Karpas-422 (cell line): ENCODE data around the gene PTPRH. TPM values are rescaled to one million over a fixed set of nuclear protein-coding genes. Genes with fewer than 3 reads are reported as not detected.

ENCODE experiments used
- DNase-seq: peaks from one replicate; pipeline ENCODE4 v3.0.0-alpha.2; 2015
- H2AFZ ChIP-seq: fragments of 200-600 bp; sonication (generic); 2 replicates; pipeline ENCODE4 v1.6.1; 2014; ENCODE audit warnings: antibody characterized with exemption, low read length, mixed read lengths
- H3K27ac ChIP-seq: fragments of 200-600 bp; sonication (generic); 2 replicates; pipeline ENCODE4 v1.5.1; 2014; ENCODE audit warnings: mild to moderate bottlenecking, low read length, moderate library complexity
- H3K27me3 ChIP-seq: fragments of 200-600 bp; sonication (generic); 2 replicates; pipeline ENCODE4 v1.6.1; 2014; ENCODE audit warnings: low read length, mixed read lengths
- H3K36me3 ChIP-seq: fragments of 200-600 bp; sonication (generic); 2 replicates; pipeline ENCODE4 v1.6.1; 2014; ENCODE audit warnings: low read length, mixed read lengths; ENCODE audit not compliant: insufficient read depth
- H3K4me1 ChIP-seq: fragments of 200-600 bp; sonication (generic); 2 replicates; pipeline ENCODE4 v1.6.1; 2014; ENCODE audit warnings: mild to moderate bottlenecking, low read length, mixed read lengths
- H3K4me2 ChIP-seq: fragments of 200-600 bp; sonication (generic); 2 replicates; pipeline ENCODE4 v1.6.1; 2014; ENCODE audit warnings: low read length, low read depth, mild to moderate bottlenecking; ENCODE audit not compliant: poor library complexity, severe bottlenecking
- H3K4me3 ChIP-seq: fragments of 200-600 bp; sonication (generic); 2 replicates; pipeline ENCODE4 v1.5.1; 2014; ENCODE audit warnings: mild to moderate bottlenecking, antibody characterized with exemption, low read length, mixed read lengths
- H3K79me2 ChIP-seq: fragments of 200-600 bp; sonication (generic); 2 replicates; pipeline ENCODE4 v1.6.1; 2014; ENCODE audit warnings: mild to moderate bottlenecking, low read length, mixed read lengths
- H3K9ac ChIP-seq: fragments of 200-600 bp; sonication (generic); 2 replicates; pipeline ENCODE4 v1.6.0; 2014; ENCODE audit warnings: low read length
- H3K9me2 ChIP-seq: fragments of 200-600 bp; sonication (generic), shearing (Covaris generic); replicated peaks from 2 replicates; pipeline ENCODE4 v1.6.0; 2014; ENCODE audit warnings: mild to moderate bottlenecking, low read length, moderate library complexity; ENCODE audit not compliant: insufficient read depth
- H3K9me3 ChIP-seq: fragments of 300-700, 200-600 bp; sonication (generic); 2 replicates; pipeline ENCODE4 v1.6.1; 2014; ENCODE audit warnings: low read length, mixed read lengths
- H4K20me1 ChIP-seq: fragments of 200-600 bp; sonication (generic); 2 replicates; pipeline ENCODE4 v1.6.1; 2014; ENCODE audit warnings: mild to moderate bottlenecking, antibody characterized with exemption, low read length, low read depth; ENCODE audit not compliant: insufficient read depth
- small RNA-seq: library from RNA; depleted of rRNA; stranded (forward); fragments of <200 nt; gene quantifications from one replicate; pipeline ENCODE3, GENCODE V24; 2014
- total RNA-seq: library from RNA; depleted of rRNA; stranded (reverse); fragments of >200 nt; shearing (Covaris generic); gene quantifications from 2 replicates; pipeline ENCODE4 v1.2.3, GENCODE V29; 2014; ENCODE audit warnings: low replicate concordance; rRNA removed

PTPRH gene
- total RNA-seq, 1 experiment from 2014 or later: 1.4 TPM

DNA sequence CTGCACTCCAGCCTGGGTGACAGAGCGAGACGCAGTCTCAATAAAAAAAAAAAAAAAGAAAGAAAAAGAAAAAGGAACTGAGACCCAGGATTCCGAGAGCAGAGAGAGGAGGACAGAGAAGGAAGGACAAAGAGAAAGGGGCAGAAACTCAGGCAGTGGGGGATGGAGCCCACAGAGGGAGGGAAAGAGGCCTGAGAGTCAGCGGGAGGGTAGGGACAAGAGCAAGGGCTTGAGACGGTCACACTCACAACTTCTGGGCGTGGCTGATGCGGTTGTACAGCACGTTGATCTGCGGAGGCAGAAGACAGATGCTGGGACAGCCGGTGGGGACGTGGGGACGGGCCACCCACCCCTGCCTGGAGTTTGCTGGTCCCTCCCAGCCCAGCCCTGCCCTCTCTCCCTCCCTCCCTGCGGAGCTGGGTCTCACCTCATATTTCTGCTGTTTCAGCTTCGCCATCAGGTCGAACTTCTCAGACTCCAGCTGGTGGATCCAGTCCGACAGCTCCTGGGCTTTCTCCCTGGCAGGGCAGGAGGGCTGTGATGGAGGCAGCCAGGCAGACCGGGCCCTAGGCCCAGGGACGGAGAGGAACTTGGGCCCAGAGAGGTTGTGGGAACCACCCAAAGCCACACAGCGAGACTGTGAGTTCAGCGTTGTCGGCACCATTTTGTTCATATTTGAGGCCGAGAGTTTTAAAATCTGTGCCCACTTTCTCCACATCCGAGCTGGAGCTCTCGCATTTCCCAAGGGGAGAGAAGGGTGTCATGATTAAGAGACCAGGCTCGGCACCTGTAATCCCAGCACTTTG, 75.5 kb downstream of the PTPRH start:
- peaks cover 26% of the 10 kb centered on the region for H3K4me1 ChIP-seq
- peak overlapping the region; percentile 59 for H3K4me2 ChIP-seq
- no peaks in the 10 kb centered on the region for H3K36me3 ChIP-seq
- peak; percentile 70 for DNase-seq
- no peaks in the 10 kb centered on the region for H3K9me3 ChIP-seq
- H3K4me3 ChIP-seq: no peak overlapping the region; the same call in 1 of the 2 replicates
- no peaks in the 10 kb centered on the region for H4K20me1 ChIP-seq
- H3K79me2 ChIP-seq: no peaks in the 10 kb centered on the region
- no peaks in the 10 kb centered on the region for H3K9me2 ChIP-seq
- H2AFZ ChIP-seq: no peak overlapping the region
- no peak overlapping the region for H3K27ac ChIP-seq
- H3K27me3 ChIP-seq: no peaks in the 10 kb centered on the region
- peak overlapping the region; percentile 52 for H3K9ac ChIP-seq

DNA sequence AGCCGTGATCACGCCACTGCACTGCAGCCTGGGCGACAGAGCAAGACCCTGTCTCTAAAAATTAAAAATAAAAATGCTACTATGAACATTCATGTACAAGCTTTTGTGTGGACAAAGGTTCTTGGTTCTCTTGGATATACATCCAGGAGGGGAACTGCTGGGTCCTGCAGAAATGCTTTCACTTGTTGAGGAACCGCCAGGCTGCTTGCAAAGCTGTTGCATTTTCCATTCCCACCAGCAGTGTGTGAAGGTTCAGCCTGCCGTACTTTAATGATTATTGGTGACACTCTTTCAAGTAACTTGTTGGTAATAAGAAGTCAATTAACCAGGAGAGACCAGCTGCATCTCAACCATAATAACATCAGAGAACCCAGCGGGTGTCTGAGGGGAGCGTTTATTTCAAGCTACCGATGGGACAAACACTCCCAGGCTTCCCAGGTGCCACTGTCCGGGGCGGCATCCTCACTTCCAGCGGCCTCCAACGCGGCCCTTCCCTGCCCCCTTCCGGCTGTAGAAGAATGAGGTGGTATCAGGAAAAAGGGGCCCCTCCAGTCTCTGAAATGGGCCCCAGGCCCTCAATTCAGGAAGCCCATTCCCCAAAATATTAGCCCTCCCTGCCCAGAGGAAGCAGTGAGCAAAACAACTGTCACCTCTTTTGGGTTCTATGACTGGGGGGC, 76.7 kb downstream of the PTPRH start:
- Histone ChIP-seq H3K79me2 (no peaks in the 10 kb centered on the region), H3K9ac (peak overlapping the region; percentile 40; the same call in 1 of the 2 replicates), H3K9me3 (no peaks in the 10 kb centered on the region), H2AFZ (peak overlapping the region; percentile 80), H4K20me1 (no peaks in the 10 kb centered on the region), H3K27me3 (no peaks in the 10 kb centered on the region), H3K36me3 (no peaks in the 10 kb centered on the region), H3K4me3 (no peak overlapping the region), H3K27ac (no peak overlapping the region), H3K9me2 (no peaks in the 10 kb centered on the region), H3K4me1 (peaks cover 26% of the 10 kb centered on the region), H3K4me2 (peak overlapping the region; percentile 59)
- DNase-seq: peak; percentile 68

DNA sequence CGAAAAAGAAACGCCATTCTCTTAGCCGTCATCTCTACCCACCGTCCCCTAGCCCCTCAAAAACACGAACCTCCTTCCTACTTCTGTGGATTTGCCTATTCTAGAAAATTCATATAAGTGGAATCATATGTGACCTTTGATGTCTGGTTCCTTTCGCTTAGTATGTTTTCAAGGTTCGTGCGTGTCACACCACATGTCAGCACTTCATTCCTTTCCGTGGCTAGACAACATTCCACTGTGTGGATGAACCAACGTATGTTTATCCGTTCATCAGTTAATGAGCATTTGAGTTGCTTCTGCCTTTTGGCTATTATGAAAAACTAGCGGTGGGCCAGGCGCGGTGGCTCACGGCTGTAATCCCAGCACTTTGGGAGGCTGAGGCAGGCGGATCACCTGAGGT, 77.9 kb downstream of the PTPRH start:
- Histone ChIP-seq H3K9me2 (no peaks in the 10 kb centered on the region), H4K20me1 (no peaks in the 10 kb centered on the region), H3K36me3 (no peaks in the 10 kb centered on the region), H3K27ac (no peak overlapping the region), H3K9me3 (no peaks in the 10 kb centered on the region), H3K4me1 (peaks cover 26% of the 10 kb centered on the region), H3K79me2 (no peaks in the 10 kb centered on the region), H3K4me2 (no peak overlapping the region), H3K27me3 (no peaks in the 10 kb centered on the region), H3K9ac (no peak overlapping the region), H3K4me3 (no peak overlapping the region), H2AFZ (no peak overlapping the region)
- no peak for DNase-seq

Small RNA genes within 50 kb of the gene (small RNA-seq; reads per million reads assigned to genes)
- gene MIR6802 (0.12 reads per million), gene MIR6803 (not detected), gene MIR6804 (not detected), gene RF01210 (0.20 reads per million)

Other genes with a start within 250 kb of the PTPRH start
- 28.2 and 35.0 TPM in 2 replicates for gene NLRP2, start 243.1 kb downstream of the PTPRH start, total RNA-seq
- gene GP6, start 171.2 kb downstream of the PTPRH start, total RNA-seq: 0.26 TPM in 1 of 2 replicates, not detected in the other
- 16.4 and 23.8 TPM in 2 replicates for gene RDH13, start 146.4 kb downstream of the PTPRH start, total RNA-seq
- gene EPS8L1, start 133.6 kb downstream of the PTPRH start, total RNA-seq: not detected in 2 replicates
- gene PPP1R12C, start 91.9 kb downstream of the PTPRH start, total RNA-seq: 81.8 and 267 TPM in 2 replicates
- 10.4 and 39.0 TPM in 2 replicates for gene TNNT1, start 60.3 kb downstream of the PTPRH start, total RNA-seq
- gene TNNI3, start 51.8 kb downstream of the PTPRH start, total RNA-seq: 0.93 and 1.2 TPM in 2 replicates
- 2.5 and 4.2 TPM in 2 replicates for gene DNAAF3, start 42.9 kb downstream of the PTPRH start, total RNA-seq
- gene SYT5, start 29.2 kb downstream of the PTPRH start, total RNA-seq: not detected in 2 replicates
- gene TMEM86B, start 19.3 kb upstream of the PTPRH start, total RNA-seq: 7.8 and 9.5 TPM in 2 replicates
- gene PPP6R1, start 49.5 kb upstream of the PTPRH start, total RNA-seq: 134 and 231 TPM in 2 replicates
- gene HSPBP1, start 70.6 kb upstream of the PTPRH start, total RNA-seq: 35.0 and 62.5 TPM in 2 replicates
- gene BRSK1, start 74.5 kb upstream of the PTPRH start, total RNA-seq: 15.5 and 31.0 TPM in 2 replicates
- 0.61 TPM in 1 of 2 replicates, not detected in the other for gene TMEM150B, start 115.8 kb upstream of the PTPRH start, total RNA-seq
- 10.3 and 46.1 TPM in 2 replicates for gene KMT5C, start 130.4 kb upstream of the PTPRH start, total RNA-seq
- gene COX6B2, start 145.2 kb upstream of the PTPRH start, total RNA-seq: not detected in 2 replicates
- gene GARIN5B, start 153.8 kb upstream of the PTPRH start, total RNA-seq: not detected in 2 replicates
- gene IL11, start 161.0 kb upstream of the PTPRH start, total RNA-seq: 0.40 and 0.41 TPM in 2 replicates
- not detected in 2 replicates for gene TMEM190, start 167.3 kb upstream of the PTPRH start, total RNA-seq
- 0.89 and 8.0 TPM in 2 replicates for gene TMEM238, start 174.8 kb upstream of the PTPRH start, total RNA-seq
- gene RPL28, start 176.4 kb upstream of the PTPRH start, total RNA-seq: 959 and 1,311 TPM in 2 replicates
- 291 and 1,094 TPM in 2 replicates for gene UBE2S, start 198.3 kb upstream of the PTPRH start, total RNA-seq
- not detected in 2 replicates for gene SHISA7, start 233.8 kb upstream of the PTPRH start, total RNA-seq